HAP-1 (cell line): ENCODE measurements around the gene SEC14L6.
A peak's percentile ranks its signal among the peaks of the same experiment; 100 is the strongest.
"Not testable (repeated sequence)": the region's sequence is repeated elsewhere in the genome, so short reads cannot be mapped to it uniquely, and the experiment has no call there.

Source experiments
- DNase-seq, 2 experiments: peaks; one replicate each; pipeline ENCODE4 v3.0.0-alpha.2; 2016 to 2020; ENCODE audit warnings: low spot score in 2 of 2
- H3K27me3 ChIP-seq: fragments of 250-450 bp; sonication (Bioruptor Pico); 2 replicates; pipeline ENCODE4 v1.5.1; 2020; ENCODE audit warnings: low read depth, mild to moderate bottlenecking, moderate library complexity
- H3K36me3 ChIP-seq: fragments of 250-450 bp; sonication (Bioruptor Pico); replicated peaks from 2 replicates; pipeline ENCODE4 v1.5.1; 2020; ENCODE audit warnings: mild to moderate bottlenecking
- H3K4me1 ChIP-seq: fragments of 250-450 bp; sonication (Bioruptor Pico); 2 replicates; pipeline ENCODE4 v1.5.1; 2020; ENCODE audit warnings: mild to moderate bottlenecking
- H3K4me3 ChIP-seq: fragments of 250-450 bp; sonication (Bioruptor Pico); 2 replicates; pipeline ENCODE4 v1.5.1; 2020; ENCODE audit warnings: mild to moderate bottlenecking, moderate library complexity
- H3K9me3 ChIP-seq: fragments of 250-450 bp; sonication (Bioruptor Pico); 2 replicates; pipeline ENCODE4 v1.5.1; 2020; ENCODE audit warnings: mild to moderate bottlenecking, moderate library complexity
- in situ Hi-C: fragments of 300-500 bp; cut with MboI; formaldehyde crosslinking; loops from 3 replicates; pipeline ENCODE4 v1.14.3; 2020; ENCODE audit warnings: low sequenced_read_pairs, inconsistent platforms, mixed read lengths

Gene SEC14L6

GRCh38 chr22:30546616-30547015 is at the start of gene SEC14L6:
Gene SEC14L6 (minus strand): TSS chr22:30546741. CDS start chr22:30546682, 59 bp downstream.
- H3K9me3 ChIP-seq = no peaks in the 10 kb centered on the region
- no peak for DNase-seq
- no peaks in the 10 kb centered on the region for H3K4me1 ChIP-seq
- H3K27me3 ChIP-seq = peaks cover 4% of the 10 kb centered on the region; the same call in 1 of the 2 replicates
- H3K4me3 ChIP-seq = no peak within 1 kb of the TSS
- H3K36me3 ChIP-seq = no peaks in the 10 kb centered on the region
- in situ Hi-C loops = no loop called here

- Histone ChIP-seq H3K4me3 (no peak overlapping the region), H3K27me3 (peaks cover 12% of the 10 kb centered on the region), H3K36me3 (0 out of 2 replicates have a peak, but pooled peaks cover under 1% of the 10 kb centered on the region), H3K4me1 (no peaks in the 10 kb centered on the region), H3K9me3 (no peaks in the 10 kb centered on the region)
- DNase-seq = no peak
- in situ Hi-C loops = no loop called here
These were observed 49.7 kb upstream of the SEC14L6 start for GRCh38 chr22:30596199-30596598.

GRCh38 chr22:30592360-30592713 is 45.8 kb upstream of the SEC14L6 start:
- Histone ChIP-seq H3K27me3 (peaks cover 12% of the 10 kb centered on the region), H3K36me3 (peaks cover 24% of the 10 kb centered on the region)
- H3K4me3 ChIP-seq, DNase-seq, H3K4me1 ChIP-seq, H3K9me3 ChIP-seq, in situ Hi-C loops: not testable (repeated sequence)

DNA sequence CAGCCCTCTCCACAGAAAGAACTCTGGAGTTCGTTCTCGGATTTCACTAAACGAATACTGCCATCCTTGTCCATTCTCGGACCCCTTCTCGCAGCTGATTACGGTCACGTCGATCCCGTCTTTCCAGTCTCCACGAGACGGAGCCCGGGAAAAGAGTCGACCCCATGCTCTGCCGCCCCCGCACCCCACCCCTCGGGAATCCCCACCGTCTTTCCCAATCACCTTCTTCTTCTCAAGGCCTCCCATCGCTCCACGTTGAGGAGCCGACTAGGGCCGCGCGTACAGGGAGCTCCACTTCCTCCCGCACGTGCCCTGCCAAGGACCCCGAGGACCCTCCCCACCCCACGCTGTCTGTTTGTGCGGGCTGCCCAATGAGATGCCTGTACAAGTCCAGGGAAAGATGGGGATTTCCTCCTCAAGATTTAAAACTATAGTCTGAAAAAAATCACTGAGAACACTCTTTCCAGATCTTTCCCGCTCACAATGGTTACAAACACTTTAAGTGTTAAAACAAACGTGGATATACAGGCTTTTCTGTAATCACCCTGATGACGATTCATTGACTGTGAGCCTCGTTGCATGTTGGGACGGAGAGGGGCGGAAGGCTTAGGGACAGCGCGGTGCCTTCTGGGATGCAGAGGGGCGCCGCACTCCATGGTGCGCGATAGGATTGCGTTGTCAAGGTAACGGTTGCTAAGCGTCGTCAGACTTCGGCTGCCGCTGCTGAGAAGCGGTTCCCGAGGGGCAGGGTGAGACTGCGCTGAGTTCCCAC is 45.2 kb upstream of the SEC14L6 start, which contains the start of gene PES1:
Gene PES1 (minus strand): TSS at position 323 of the 772 bp plus-strand sequence. CDS start 77 bp downstream, at position 246.
- in situ Hi-C loops = no loop called here
- Histone ChIP-seq H3K9me3 (no peaks in the 10 kb centered on the region), H3K27me3 (peaks cover 12% of the 10 kb centered on the region), H3K4me1 (peaks cover 4% of the 10 kb centered on the region), H3K36me3 (peaks cover 29% of the 10 kb centered on the region), H3K4me3 (peak within 1 kb of the TSS; percentile 64)
- DNase-seq = peak; percentile 97

DNA sequence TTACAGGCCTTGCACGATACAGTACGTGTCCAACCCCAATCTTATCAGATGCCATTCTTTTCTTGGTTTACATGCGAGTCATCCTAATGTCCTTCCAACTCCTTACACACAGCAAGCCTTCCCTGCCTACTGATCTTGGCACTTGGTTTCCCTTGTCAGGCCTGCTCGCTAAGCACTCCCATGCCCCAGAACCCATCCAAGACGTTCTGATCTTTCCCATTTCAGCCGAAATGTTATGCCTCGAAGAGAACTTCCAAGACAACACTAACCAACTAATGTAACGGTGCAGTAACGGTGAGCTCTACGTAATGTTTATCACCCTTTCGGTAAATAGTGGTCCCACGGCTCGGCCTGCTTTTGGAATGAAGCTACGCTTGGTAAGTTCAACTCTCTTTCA is 44.6 kb upstream of the SEC14L6 start:
- in situ Hi-C loops = no loop called here
- Histone ChIP-seq H3K4me1 (peaks cover 4% of the 10 kb centered on the region), H3K9me3 (no peaks in the 10 kb centered on the region), H3K27me3 (peaks cover 12% of the 10 kb centered on the region), H3K36me3 (peaks cover 35% of the 10 kb centered on the region), H3K4me3 (peak overlapping the region; percentile 64)
- peak in 1 of 2 experiments; percentile 15 for DNase-seq

DNA sequence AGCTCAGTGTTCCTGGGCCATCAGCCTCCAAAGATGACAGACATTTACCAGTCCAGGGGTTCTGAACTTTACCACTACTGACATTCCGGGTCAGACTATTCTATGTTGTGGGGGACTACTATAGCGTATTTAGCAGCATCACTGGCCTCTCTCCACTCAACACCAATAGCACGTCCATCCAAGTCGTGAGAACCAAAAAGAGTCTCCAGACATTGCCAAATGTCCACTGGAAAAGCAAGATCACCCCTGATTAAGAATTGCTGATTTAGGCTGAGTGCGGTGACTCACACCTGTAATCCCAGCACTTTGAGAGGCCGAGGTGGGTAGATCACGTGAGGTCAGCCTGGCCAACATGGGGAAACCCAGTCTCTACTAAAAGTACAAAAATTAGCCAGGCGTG is 39.9 kb upstream of the SEC14L6 start:
- no peak for DNase-seq
- Histone ChIP-seq H3K36me3 (peaks cover 80% of the 10 kb centered on the region), H3K4me3 (no peak overlapping the region), H3K9me3 (no peaks in the 10 kb centered on the region), H3K4me1 (peaks cover 4% of the 10 kb centered on the region), H3K27me3 (no peaks in the 10 kb centered on the region)
- in situ Hi-C loops = no loop called here

DNA sequence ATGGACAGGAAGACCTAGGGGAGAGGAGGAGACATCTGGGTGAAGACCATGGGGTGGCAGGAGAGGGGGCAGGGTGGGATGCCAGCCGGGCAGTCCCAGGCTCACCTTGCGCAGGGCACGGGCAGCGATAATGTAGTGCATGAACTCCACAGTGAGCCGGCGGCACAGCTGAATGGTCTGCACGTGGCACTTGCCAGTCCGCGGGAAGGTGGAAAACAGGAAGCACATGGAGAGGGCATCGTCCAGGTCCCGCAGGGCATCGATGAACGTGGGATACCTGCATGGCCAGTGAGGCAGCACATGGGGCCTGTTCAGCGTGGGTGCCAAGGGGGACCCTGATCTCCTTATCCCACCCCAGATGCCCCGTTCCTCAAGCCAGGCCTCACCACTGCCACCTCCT is 37.9 kb upstream of the SEC14L6 start:
- H3K4me3 ChIP-seq = no peak overlapping the region
- no peaks in the 10 kb centered on the region for H3K9me3 ChIP-seq
- H3K27me3 ChIP-seq = no peaks in the 10 kb centered on the region
- peaks cover 97% of the 10 kb centered on the region for H3K36me3 ChIP-seq
- no peak for DNase-seq
- in situ Hi-C loops = no loop called here
- H3K4me1 ChIP-seq = no peaks in the 10 kb centered on the region

DNA sequence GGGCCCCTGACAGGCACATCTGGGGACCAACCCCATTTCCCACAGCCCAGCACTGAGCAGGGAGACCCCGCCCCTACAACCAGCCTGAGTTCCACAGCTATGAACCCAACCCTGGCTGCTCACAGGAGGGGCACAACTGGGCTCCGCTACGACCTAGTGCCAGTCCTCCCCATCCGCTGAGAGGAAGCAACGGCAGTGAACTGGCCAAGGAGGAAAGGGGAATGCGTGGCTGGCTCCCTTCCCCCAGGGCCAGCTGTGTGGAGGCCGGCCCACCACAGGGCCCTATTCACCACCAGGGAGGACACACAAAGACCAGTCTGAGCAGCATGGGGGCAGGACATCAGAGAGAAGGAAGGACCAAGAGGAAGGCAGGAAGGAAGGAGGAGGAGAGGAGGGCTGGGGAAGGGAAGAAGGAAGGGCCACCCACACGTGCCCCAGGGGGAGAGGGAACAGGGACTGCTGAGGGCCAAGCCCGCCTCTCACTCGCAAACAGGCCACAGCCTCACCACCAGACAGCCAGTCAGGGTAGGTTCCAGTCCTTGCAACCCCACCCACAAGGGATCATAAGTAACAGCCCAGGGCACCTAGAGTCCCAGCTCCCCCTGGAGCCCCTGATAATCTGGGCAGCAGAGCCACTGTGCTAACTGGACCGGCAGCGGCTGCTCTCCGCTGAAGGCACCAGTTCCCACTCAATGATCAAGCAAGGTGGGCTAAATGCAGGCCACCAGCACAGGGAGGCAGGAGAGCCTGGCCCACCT is 36.4 kb upstream of the SEC14L6 start:
- DNase-seq = no peak
- peaks cover 97% of the 10 kb centered on the region for H3K36me3 ChIP-seq
- in situ Hi-C loops = no loop called here
- no peaks in the 10 kb centered on the region for H3K9me3 ChIP-seq
- no peak overlapping the region for H3K4me3 ChIP-seq
- no peaks in the 10 kb centered on the region for H3K4me1 ChIP-seq
- no peaks in the 10 kb centered on the region for H3K27me3 ChIP-seq

DNA sequence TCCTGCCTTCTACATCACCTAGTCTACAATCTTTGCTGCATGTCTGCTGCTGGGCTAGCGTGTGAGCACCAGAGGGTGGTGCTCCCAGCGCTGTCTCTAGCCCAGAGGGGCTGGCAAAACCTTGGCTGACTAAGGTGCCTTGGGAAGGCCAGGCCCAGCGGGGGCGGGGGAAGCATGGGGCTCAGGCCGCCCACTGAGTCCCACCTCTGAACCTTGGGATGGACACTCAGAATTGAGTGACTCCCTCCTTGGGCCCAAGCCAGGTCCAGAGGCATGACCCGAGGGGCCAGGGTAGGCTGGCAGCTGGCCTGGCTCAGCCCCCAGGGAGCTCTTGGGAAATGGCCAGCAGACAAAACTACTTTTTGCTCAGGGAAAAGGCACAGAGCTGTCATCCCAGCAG is 35.5 kb upstream of the SEC14L6 start:
- in situ Hi-C loops = no loop called here
- Histone ChIP-seq H3K4me1 (no peaks in the 10 kb centered on the region), H3K36me3 (peaks cover 97% of the 10 kb centered on the region), H3K27me3 (no peaks in the 10 kb centered on the region), H3K4me3 (no peak overlapping the region), H3K9me3 (no peaks in the 10 kb centered on the region)
- DNase-seq = no peak

GRCh38 chr22:30580896-30581295 is 34.4 kb upstream of the SEC14L6 start:
- Histone ChIP-seq H3K4me3 (no peak overlapping the region), H3K27me3 (no peaks in the 10 kb centered on the region), H3K9me3 (no peaks in the 10 kb centered on the region), H3K4me1 (no peaks in the 10 kb centered on the region), H3K36me3 (peaks cover 97% of the 10 kb centered on the region)
- in situ Hi-C loops = no loop called here
- no peak for DNase-seq

GRCh38 chr22:30578481-30578880 is 31.9 kb upstream of the SEC14L6 start:
- H3K4me1 ChIP-seq = no peaks in the 10 kb centered on the region
- H3K4me3 ChIP-seq = no peak overlapping the region
- DNase-seq = no peak
- H3K27me3 ChIP-seq = no peaks in the 10 kb centered on the region
- H3K9me3 ChIP-seq = no peaks in the 10 kb centered on the region
- in situ Hi-C loops = no loop called here
- peaks cover 78% of the 10 kb centered on the region for H3K36me3 ChIP-seq

GRCh38 chr22:30575859-30576258 is 29.3 kb upstream of the SEC14L6 start:
- H3K27me3 ChIP-seq = peaks cover 4% of the 10 kb centered on the region; the same call in 1 of the 2 replicates
- no peaks in the 10 kb centered on the region for H3K4me1 ChIP-seq
- H3K4me3 ChIP-seq = no peak overlapping the region
- in situ Hi-C loops = no loop called here
- no peak for DNase-seq
- H3K36me3 ChIP-seq = peaks cover 52% of the 10 kb centered on the region
- no peaks in the 10 kb centered on the region for H3K9me3 ChIP-seq

- no peak for DNase-seq
- Histone ChIP-seq H3K27me3 (peaks cover 4% of the 10 kb centered on the region; the same call in 1 of the 2 replicates), H3K9me3 (no peaks in the 10 kb centered on the region), H3K4me3 (no peak overlapping the region), H3K4me1 (no peaks in the 10 kb centered on the region), H3K36me3 (peaks cover 45% of the 10 kb centered on the region)
- in situ Hi-C loops = no loop called here
These were observed 28.6 kb upstream of the SEC14L6 start for GRCh38 chr22:30574997-30575671.
